HG02943 (cell line): Measurements from ENCODE around the gene STAM2.
"Not testable (repeated sequence)": the region's sequence is repeated elsewhere in the genome, so short reads cannot be mapped to it uniquely, and the experiment has no call there.

Source experiments
- ATAC-seq: cut with Tn5 transposase; IDR thresholded peaks from one replicate; pipeline ENCODE4 v1.9.1; 2021; ENCODE audit warnings: mild to moderate bottlenecking, low read depth, moderate library complexity; ENCODE audit not compliant: unreplicated experiment

Gene STAM2

DNA sequence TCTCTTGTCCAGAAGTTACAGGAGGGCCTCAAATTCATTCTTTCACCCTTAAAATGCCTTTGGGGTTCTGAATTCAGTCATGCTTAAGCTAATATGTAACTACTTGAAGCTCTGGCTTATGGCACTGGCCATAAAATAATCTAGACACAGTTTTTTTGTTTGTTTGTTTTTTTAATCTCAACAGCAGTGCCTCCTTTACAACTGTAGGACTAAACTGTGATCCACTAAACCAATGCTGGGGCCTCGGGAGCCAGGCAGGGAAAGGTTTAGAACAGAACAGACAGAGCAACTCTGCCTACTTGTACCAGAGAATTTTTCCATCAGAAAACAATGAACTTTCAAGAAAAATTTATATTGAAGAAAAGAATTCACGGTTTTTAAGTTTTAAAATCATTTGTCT, 1.7 kb downstream of the STAM2 start:
- no peak for ATAC-seq

DNA sequence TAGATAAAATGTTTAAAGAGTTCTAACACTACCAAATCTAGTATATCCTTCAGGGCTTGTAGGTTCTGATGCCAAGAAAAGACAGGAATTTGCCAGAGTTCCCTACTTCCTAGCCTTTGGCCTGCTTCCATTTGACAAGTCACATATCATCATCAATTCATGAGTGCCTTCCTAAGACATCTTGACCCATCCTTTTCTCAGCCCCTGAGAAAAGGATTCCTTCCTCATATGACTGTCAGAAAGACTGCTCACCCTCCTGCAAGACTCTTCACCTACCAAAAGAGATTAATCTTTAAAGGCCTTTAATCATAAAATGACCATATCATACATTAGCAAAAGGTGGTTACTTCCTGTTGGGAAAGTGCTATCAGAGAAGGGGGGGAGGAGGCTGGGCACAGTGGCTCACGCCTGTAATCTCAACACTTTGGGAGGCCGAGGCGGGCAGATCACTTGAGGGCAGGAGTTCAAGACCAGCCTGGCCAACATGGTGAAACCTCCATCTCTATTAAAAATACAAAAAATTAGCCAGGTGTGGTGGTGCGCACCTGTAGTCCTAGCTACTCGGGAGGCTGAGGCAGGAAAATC, 3.3 kb downstream of the STAM2 start:
- ATAC-seq = not testable (repeated sequence)

DNA sequence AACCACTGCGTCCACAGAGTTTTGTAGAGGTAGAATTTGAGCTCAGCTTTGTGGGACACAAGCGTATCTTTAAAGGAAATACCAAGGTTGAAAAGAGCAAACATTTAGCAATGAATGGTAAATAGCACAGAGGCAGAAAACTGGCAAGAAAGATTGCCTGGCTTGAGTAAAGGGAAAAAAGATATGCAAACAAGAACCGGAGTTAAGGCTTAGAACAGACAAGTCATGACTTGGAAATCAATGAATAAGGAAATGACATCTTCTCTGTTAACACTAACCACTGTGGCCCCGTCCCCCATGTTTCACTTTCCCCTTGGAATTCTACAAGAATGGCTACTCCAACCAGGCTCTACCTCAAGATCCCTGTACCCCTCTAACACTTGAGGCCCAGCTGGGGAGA, 3.8 kb downstream of the STAM2 start:
- no peak for ATAC-seq

DNA sequence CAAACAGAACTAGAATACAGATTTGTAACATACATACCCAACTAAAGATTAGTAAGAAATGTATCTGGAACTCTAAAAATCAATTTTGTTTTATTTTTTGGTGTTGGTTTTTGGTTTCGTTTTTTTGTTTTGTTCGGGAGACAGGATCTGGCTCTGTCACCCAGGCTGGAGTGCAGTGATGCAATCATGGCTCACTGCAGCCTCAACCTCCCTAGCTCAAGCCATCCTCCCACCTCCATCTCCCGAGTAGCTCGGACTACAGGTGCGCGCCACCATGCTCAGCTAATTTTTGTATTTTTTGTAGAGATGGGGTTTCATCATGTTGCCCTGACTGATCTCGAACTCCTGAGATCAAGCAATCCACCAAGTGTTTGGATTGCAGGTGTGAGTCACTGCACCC, 6.4 kb downstream of the STAM2 start:
- ATAC-seq = not testable (repeated sequence)

DNA sequence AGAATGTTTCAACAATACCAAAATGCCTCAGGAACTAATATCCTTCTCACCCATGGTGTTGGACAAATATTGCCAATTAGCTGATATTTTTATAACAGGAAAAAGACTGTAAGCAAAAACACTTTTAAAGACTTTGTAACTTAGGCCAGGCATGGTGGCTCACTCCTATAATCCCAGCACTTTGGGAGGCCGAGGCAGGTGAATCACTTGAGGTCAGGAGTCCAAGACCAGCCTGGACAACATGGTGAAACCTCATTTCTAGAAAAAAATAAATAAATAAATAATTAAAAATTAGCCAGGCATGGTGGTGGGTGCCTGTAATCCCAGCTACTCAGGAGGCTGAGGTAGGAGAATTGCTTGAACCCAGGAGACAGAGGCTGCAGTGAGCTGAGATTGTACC, 8.1 kb downstream of the STAM2 start:
- ATAC-seq = not testable (repeated sequence)

DNA sequence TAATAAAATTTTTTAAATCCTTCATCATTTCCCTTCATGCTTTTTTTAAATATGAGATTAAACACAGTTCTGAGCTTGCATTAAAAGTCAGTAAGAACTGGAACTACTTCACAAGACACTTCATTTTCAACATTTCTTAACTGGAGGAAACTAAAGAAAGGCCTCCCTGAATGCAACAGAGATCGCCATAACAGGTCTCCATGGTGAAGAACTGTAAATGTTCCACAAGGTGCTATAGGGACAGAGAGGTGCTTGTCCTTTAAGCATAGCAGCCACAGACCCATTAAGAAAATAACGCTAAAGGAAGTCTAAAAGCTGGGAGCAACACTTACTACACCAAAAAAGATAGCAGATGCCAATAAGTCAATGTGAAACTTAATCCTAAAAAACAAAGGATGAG, 8.5 kb downstream of the STAM2 start:
- ATAC-seq = no peak

DNA sequence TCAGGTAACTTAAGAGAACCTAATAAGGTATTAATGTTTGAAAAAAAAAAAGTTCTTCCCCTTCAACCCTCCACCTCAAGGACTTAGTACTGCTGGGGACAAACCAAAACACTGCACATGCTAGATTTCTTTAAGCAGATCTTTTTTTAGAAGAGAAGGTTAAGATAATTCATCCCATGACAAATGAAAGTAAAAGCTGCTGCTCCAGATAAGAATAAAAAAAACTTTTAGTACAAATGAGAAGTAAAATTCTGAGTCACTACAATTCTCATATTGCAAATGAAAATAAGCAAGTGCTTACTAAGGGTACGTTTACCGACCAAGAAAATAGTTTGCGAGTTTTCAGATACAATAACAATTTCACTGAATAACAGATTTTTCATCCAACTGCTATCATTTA, 8.9 kb downstream of the STAM2 start:
- ATAC-seq = peak; percentile 54

DNA sequence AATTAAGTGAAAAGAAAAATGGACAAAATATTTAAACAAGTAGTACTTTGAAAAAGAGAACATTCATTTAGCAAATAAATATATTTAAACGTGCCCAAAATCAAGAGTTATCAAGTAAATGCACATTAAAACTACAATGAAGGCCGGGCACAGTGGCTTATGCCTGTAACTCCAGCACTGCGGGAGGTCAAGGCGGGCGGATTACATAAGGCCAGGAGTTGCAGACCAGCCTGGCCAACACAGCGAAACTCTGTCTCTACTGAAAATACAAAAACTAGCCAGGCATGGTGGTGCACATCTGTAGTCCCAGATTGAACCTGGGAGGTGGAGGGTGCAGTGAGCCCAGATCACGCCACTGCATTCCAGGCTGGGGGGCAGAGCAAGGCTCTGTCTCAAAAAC, 9.8 kb downstream of the STAM2 start:
- ATAC-seq = no peak

DNA sequence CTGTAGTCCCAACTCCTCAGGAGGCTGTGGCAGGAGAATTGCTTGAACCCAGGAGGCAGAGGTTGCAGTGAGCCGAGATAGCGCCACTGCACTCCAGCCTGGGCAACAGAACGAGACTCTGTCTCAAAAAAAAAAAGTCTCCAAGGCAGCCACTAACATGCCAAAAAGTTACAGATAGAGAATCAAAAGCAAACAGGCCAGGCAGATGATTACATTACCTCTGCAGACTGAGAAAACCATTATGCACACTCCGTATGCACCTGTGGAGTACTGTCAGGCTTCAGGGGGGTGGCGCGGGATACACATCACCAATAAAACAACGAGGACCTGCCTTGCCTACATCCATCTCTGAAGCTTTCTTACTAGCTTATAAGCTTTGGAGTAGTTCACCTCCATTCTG, 10.3 kb downstream of the STAM2 start:
- ATAC-seq = no peak

DNA sequence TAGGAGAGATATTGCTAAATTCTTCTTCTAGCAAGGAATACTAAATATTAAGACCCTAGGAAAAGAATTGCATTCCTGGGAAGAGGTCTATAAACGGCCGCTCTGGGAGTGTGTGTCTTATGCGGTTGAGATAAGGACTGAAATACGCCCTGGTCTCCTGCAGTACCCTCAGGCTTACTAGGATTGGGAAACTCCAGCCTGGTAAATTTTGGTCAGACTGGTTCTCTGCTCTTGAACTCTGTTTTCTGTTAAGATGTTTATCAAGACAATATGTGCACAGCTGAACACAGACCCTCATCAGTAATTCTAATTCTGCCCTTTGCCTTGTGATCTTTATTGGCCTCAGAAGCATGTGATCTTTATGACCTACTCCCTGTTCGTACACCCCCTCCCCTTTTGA, 11.9 kb downstream of the STAM2 start:
- ATAC-seq = not testable (repeated sequence)

DNA sequence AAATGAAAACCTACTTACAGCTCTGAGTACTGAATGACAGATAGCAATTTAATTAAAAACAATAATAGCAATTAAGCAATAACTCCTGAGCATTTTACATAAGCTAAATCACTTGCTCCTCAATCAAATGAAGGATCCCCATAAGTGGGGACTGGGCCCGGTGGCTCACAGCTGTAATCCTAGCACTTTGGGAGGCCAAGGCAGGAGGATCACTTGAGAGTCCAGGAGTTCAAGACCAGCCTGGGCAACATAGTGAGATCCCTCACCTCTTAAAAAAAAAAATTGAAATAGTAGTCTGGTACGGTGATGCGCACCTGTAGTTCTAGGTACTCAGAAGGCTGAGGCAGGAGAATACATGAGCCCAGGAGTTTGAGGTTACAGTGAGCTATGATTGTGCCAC, 13.4 kb downstream of the STAM2 start:
- ATAC-seq = no peak

DNA sequence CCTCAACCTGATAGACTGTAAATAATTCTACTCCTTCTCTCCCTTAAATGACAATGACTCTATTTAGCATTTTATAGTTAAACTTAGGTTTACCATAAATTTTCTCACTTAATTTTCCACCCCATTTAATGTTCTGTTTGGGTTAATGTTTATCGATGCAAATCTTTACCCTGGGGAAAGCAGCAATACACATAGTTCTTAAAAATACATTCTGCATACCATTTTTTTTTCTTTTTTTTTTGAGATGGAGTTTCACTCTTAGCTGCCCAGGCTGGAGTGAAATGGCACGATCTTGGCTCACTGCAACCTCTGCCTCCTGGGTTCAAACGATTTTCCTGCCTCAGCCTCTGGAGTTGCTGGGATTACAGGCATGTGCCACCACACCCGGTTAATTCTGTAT, 14.0 kb downstream of the STAM2 start:
- no peak for ATAC-seq

DNA sequence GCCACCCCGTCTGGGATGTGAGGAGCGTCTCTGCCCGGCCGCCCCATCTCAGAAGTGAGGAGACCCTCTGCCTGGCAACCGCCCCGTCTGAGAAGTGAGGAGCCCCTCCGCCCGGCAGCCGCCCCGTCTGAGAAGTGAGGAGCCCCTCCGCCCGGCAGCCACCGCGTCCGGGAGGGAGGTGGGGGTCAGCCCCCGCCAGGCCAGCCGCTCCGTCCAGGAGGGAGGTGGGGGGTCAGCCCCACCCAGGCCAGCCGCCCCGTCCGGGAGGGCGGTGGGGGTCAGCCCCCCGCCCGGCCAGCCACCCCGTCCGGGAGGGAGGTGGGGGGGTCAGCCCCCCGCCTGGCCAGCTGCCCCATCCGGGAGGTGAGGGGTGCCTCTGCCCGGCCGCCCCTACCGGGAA, 15.2 kb downstream of the STAM2 start:
- ATAC-seq = not testable (repeated sequence)

DNA sequence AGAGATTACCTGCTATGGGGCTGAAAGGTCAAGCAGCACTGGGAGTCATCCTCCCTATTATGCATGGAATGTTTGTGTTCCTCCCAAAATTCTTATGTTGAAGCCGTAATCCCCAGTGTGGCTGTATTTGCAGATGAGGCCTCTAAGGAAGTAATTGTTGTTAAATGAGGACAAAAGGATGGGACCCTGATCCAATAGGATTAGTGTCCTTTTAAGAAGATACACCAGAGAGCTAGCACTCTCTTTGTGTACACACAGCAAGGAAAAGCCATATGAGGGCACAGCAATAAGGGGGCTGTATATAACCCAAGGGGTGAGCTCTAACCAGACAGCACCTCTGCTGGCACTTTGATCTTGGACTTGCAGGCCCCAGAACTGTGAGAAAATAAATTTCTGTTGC, 18.3 kb downstream of the STAM2 start:
- ATAC-seq = no peak

DNA sequence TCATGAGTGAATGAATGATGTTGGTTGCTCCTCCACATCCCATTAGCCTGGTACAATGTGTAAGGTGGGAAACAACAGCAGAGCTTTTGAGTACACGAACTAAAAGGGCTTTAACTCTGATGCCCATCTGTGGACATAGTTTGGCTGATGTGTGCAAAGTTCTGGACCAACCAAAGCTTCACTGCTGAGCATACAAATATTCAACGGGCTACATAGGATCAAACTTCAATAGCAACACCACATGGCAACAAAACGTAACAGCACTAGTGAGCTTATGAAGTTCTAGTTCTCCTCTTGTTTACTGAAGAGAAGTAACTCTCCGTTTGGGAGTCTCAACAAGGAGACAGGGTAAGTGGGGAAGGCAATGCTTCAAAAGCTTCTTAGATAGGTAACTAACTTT, 20.4 kb downstream of the STAM2 start:
- no peak for ATAC-seq

DNA sequence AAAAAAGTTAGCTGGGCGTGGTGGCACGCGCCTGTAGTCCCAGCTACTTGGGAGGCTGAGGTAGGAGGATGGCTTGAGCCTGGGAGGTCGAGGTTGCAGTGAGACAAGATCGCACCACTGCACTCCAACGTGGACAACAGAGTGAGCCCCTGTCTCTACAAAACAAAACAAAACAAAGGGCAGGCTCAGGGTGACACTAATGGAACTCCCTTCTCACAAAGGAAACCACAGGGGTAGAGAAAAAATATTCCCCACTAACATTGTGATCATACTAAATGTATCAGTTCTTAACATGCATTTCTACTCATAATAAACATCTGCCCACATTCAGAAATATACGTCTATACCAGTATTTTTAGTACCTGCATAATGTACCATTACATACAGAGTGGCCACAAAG, 21.1 kb downstream of the STAM2 start:
- ATAC-seq = no peak

DNA sequence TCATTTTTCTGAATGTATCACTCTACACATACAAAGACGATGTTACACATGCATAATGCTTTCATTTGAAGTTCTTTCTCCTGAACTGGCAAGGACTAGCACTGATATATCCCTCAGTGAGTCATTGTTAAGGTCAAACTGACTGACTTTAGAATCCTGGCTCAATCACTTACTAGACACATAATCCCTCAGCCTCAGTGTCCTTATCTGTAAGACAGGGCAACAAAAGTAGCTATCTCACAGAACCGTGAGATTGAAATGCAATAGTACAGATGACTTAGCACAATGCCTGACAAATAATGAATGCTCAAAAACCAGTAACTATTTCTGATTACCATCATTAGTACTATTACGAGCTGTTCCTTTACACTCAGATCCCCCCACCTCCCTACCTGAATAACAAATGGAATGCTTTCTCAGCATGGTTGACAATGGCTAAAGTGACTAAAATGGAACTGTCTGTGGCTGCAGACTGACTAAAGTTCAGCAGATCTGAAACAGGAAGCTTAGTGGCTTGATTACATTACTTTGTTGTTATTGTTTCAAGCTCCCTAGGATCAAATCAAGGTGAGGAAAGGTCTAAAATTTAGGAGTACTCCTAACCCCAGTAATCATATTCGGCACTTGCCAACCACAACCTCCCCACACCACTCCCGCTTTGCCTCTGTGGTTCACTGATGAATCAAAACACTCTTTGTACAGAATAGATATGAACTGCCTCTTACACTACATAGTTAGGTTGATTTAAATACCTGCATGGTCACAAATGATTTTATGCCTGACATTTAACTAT, 40.9 kb downstream of the STAM2 start:
- ATAC-seq = peak; percentile 67

DNA sequence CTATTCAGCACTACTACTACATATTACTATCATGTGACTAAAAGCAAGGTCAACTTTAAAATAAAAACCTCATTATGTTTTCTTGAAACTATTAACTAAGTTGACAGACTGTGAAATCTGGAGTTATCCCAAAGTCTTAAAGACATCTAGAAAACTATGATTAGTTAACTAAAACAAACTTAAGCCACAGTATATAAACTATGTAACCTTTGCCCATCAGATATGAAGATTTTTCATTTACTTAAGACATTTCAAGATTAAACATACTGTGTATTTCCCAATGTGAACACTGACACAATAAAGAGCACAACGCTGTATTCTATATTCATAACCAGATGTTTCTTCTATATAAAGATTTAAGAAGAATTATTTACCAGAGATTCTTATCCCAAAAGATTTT, 43.3 kb downstream of the STAM2 start:
- ATAC-seq = no peak

DNA sequence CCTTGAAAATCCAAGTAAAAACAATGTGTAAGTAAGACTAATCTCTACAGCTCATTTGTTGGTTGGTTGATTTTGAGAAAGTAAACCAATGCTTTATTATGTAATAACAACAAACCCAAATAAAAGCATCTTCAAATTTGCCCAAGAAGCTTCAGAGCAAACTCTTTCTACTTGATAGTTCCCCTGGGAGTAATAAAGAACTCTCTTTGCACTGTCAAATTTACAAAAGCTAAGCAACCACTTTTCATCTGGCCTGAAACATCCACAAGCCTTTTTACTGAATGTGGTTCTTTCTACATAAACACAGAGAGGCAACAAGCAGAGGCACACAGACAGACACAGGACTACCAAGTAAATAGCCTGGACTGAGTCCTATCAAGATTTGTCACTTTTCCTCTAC, 47.9 kb downstream of the STAM2 start:
- ATAC-seq = no peak

DNA sequence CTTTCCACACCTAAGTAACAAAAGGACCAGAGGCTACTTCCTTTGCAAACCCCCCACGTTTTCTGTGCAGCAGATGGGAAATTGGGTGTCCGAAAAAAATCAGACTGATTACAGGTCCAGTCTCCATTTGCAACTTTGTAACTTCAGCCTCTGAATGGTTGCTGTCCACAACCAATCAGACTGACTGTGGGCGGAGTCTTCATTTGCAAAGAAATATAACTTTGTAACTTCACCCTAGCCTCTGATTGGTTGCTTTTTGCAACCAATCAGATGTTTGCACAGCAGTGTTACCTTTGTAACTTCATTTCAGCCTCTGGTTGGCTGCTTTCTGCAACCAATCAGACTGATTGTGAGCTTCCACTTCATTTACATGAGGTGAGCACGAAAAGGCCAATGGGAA, 48.9 kb downstream of the STAM2 start:
- ATAC-seq = no peak

DNA sequence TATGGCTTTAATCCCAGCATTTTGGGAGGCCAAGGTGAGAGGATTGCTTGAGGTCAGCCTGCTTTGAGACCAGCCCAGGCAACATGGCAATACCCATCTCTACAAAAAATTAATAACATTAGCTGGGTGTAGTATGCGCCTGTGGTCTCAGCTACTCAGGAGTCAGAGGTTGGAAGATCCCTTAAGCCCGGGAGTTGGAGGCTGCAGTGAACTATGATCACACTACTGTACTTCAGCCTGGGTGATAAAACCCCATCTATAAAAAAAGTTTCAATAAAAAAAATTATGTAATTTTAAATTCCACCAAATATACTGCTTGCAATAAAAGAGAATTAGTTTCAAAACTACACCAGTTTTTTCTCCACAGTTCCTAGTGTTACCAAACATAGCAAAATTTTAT, 53.4 kb downstream of the STAM2 start:
- no peak for ATAC-seq

DNA sequence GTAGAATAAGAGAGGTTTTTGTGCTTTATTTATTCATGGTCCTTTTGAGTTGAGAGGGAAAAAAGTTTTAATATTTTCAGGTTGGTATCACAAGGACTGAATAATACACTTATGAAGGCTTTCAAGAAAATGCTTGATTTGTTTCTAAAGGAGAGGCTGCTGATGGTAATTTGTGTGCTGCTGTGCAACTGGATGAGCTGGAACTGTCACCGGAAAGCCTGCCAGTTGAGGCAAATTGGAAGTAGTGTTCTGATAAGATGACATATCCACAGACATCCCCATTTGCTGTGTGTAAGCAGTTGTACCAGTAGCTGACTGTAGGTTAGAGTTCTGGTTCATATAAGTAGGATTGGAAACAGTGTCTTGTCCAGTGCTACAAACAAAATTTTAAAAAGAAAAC, 55.1 kb downstream of the STAM2 start:
- ATAC-seq = no peak
